ENCODE results near the gene KCNIP3.
"Not testable (repeated sequence)": the region's sequence is repeated elsewhere in the genome, so short reads cannot be mapped to it uniquely, and the experiment has no call there.

KCNIP3 gene

DNA sequence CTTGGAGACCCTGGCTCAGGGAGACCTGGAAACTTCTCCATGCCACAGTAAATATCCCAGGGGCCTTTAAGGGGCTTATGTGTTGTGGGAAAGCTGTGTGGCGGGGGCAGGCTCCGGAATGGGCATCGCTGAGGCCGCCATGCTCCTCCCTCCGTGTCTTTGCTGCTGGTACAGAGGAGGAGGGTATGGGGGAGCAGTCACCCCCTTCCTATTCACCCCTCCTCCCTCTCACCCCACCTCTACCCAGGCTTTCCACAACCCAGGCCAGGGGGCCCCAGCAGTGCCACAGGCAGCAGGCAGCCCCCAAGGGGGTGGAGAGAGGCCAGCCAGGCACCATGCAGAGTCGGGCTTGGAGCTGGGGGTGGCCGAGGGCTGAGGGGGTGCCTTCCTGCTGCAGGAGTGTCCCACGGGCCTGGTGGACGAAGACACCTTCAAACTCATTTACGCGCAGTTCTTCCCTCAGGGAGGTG lies 77.3 kb downstream of the KCNIP3 start:
- no peak for DNase-seq

DNA sequence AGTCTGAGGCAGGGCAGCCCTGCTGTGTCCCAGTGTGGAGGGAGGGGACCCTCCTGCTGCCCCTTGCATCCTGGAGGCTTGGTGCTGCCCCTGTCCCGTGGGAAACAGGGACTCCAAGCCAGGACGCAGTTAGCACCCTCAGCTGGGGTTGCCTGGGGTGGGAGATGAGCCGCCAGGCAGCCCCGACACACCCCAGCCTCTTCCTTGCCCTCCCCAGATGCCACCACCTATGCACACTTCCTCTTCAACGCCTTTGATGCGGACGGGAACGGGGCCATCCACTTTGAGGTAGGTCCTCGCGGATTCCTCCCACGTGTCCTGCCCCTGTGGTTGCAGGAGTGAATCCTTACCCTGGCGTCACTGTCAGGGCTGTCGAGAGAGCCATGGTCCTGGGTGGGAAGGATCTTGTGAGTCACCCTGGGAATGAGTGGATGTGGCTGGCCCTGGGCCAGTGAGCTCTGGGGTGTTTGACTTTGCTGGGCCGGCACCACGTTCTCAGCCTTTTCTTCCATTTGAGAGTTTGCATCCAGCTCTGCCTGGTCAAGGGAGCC lies 77.8 kb downstream of the KCNIP3 start:
- no peak for DNase-seq

DNA sequence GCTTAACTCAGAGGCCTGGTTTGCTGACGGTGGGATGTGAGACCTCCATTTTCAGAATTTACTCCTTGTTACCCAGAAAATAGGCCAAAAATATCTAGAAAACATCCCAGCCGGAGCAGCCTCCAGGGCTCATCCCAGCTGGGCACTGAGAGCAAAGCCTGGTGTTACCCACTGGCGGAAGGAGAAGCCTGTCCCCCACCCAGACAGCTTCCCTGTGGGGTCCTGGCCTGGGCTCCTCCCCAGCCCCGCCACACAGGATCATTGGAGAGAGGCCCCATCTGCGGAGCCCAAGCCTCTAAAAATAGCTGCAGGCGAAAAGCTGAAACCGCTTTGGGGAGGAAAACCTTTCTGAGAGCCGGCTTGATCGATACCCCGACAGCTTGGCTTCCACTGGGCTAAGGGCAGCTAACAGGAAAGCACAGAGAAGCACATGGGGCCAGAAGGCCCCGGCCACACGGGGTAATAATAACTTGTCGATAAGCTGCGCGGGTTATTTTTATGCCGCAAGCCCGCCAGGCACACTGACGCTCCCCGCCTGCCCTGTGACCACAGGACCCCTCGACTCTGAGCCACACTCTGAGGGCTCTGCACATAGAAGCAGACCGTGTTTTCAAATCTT lies 78.5 kb downstream of the KCNIP3 start:
- no peak for DNase-seq

DNA sequence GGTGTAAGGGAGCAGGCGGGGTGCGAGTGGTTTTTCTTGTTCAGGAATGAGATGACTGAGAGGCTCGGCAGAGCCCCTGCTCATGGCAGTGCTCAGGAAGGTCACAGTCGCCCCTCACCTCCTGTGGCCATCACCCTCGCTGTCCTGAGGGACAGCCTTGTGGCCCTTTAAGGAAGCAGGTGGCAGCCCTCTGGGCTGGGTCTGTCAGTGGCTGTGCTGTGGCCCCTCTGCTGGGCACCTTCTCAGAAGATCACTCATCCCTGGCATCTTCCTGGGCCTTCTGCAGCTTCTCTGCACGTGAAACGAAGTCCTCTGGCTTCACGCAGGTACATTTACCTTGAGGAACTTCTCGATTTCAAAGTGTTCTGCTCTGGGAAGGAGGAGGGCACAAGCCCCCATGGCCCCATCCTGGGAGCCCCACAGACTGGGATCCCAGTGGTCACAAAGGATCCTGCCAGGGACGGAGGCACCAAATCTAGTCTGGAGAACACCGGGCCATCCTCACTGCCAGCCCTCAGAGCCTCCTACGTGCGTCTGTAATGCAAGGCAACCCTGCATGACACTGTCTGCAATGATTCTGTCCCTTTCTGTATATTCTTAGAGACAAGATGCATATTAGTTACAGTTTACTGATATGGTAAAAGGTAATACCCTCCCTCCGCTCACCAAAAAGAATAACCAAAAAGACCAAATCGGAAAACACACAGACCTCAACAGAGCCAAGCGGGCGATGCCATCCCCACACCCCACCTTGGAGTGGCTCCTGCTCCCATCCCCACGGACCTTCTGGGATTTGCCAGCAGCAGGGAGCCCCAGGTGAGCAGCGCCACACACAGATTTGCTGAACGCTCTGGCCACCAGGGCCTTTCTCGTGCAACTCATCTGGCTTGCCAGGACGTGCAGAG lies 79.4 kb downstream of the KCNIP3 start:
- DNase-seq, result no peak

- no peak for DNase-seq
Observed at GRCh38 chr2:95377216-95378123, 80.3 kb downstream of the KCNIP3 start.

- DNase-seq, result not testable (repeated sequence)
Observed at GRCh38 chr2:95378281-95378680, 81.1 kb downstream of the KCNIP3 start.

GRCh38 chr2:95379371-95379831 lies 82.3 kb downstream of the KCNIP3 start:
- no peak for DNase-seq

- no peak for DNase-seq
Observed at GRCh38 chr2:95380280-95380679, 83.1 kb downstream of the KCNIP3 start.

GRCh38 chr2:95380731-95381130 lies 83.6 kb downstream of the KCNIP3 start:
- DNase-seq, result no peak

DNA sequence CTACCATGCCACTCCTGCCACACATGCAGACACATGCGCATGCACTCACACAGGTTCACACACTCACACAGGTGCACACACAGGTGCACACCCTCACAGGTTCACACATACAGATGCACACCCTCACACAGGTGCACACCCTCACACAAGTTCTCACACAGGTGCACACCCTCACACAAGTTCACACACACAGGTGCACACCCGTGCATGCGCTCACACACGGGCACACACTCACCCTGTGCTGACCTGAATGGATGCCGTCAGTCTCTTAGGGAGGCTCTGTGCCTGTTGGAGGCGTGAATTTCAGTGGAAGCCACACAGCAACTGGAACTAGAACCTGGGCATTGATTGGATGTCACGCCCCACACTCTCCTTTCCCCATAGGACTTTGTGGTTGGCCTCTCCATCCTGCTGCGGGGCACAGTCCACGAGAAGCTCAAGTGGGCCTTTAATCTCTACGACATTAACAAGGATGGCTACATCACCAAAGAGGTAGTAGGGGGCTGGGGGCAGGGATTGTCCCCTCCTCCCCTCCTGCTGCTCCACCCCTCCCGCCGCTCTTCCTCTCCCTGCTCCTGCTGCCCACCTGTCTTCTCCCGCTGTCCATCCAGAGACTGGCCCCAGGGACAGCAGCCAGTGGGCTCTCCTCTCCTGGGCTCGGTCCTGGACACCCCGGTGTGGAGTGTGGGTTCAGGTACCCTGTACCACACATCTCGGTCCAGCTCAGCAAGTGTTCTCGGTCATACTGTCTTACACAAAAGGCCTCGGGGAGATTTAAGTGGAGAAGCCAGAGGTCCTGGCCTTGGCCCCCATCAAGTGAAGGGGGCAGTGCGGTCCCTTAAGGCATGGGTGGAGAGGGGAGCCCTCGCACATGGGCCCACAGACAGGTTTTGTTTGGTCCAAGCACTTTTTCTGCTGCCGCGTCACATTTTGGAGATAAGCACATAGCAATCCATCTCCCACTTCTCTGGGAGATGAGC lies 84.4 kb downstream of the KCNIP3 start:
- DNase-seq, result no peak

- DNase-seq, result no peak
Observed at GRCh38 chr2:95382192-95382591, 85.0 kb downstream of the KCNIP3 start.

DNA sequence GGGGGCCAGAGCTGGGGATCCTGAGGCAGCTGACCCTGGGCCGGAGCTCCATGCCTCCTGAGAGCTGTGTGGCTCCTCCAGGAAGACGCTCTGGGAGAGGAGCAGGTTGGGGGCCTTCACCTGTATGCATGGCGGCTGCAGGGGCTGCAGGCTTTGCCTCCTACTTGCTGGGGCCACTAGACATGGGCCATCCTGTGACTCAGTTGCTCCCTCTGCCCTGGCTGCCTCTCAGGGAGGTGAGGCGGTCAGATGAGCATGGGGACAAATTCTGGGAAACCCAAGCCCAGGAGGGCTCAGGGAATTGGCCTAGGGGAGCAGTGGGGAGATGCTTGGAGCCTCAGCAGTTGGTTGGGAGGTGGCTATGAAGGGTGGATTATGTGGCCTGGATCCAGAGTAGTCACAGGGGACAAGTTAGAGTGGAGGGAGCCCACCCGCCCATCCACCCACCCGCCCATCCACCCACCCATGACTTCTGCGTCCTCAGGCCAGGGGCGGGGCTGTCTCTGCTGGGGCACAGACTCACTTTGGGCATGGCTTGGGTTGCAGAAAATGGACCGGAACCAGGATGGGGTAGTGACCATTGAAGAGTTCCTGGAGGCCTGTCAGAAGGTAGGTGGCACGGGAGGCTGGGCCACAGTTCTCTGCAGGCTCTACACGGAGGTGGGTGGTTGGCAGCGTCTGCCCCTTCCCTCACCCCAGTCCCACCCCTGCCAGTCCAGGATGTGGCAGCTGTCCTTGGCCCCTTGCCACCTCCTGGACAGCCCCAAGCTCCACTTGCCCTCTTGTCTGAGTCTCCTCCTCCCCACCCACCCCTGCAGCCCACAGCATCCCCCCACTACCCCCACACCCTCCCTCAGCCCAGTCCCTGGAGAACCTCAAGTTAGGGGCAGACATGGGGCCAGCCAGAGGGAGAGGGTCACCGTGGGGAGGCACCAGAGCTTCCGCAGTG lies 85.8 kb downstream of the KCNIP3 start:
- no peak for DNase-seq

- DNase-seq, result no peak
Observed at GRCh38 chr2:95383635-95384027, 86.5 kb downstream of the KCNIP3 start.

GRCh38 chr2:95384854-95385569 lies 87.9 kb downstream of the KCNIP3 start:
- no peak for DNase-seq

- no peak for DNase-seq
Observed at GRCh38 chr2:95385570-95385984, 88.4 kb downstream of the KCNIP3 start.

DNA sequence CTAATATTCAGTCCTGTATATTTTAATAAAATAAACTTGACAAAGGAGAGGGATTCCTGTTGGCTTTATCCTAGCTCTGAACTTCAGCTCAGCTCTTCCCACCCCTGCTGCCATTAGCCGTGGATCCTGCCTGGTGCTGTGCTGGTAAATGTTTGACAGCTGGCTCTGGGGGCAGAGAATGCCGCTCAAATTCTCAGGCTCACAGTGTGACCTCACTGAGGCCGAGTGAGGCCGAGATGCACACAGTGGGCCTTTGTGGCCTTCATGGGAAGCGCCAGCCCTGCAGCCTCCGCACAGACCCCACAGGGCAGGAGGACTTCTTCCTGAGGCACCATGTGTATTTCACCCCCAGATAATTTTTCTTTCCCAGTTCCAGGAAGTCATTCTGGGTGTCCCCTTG lies 88.9 kb downstream of the KCNIP3 start:
- DNase-seq, result no peak

DNA sequence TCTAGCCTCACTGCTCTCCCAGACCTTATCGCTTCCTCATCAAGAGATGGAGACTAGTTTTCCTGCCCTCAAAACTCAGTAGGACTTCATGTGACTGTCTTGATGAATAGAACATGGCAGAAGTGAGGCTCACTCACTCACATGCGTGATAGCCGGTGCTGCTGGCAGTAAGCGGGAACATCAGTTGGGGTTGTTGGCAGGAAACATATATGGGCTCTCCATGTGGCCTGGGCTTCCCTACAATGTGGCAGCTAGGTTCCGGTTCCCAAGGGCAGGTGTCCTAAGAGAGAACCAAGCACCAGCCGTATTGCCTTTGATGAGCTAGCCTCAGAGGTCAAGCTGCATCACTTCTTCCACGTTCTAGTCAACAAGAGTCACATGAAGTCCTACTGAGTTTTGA lies 90.2 kb downstream of the KCNIP3 start:
- no peak for DNase-seq

- DNase-seq, result no peak
Observed at GRCh38 chr2:95388091-95388692, 91.0 kb downstream of the KCNIP3 start.

- no peak for DNase-seq
Observed at GRCh38 chr2:95388856-95389244, 91.7 kb downstream of the KCNIP3 start.
